Fibroblast of villous mesenchyme (primary cell): Measurements from ENCODE around the gene DDX31. TPM values are rescaled to one million over a fixed set of nuclear protein-coding genes. Genes with fewer than 3 reads are reported as not detected.

Source experiments
- DNase-seq: peaks from one replicate; pipeline ENCODE4 v3.0.0-alpha.2; 2010; ENCODE audit warnings: low read depth
- H3K4me3 ChIP-seq: 2 replicates; pipeline ENCODE4 v1.5.1; 2011; ENCODE audit warnings: low read depth, mild to moderate bottlenecking, low read length
- CTCF ChIP-seq: IDR thresholded peaks from 2 replicates; pipeline ENCODE4 v1.5.1; 2012; ENCODE audit warnings: low read depth, mild to moderate bottlenecking, low read length; ENCODE audit not compliant: insufficient read depth
- total RNA-seq: library from RNA; depleted of rRNA; stranded (reverse); fragments of >200 nt; gene quantifications from 2 replicates; pipeline ENCODE4 v1.2.3, GENCODE V29; 2012

Gene DDX31
- total RNA-seq, 1 donor, result 19.4 TPM

GRCh38 chr9:132647806-132648205 is 22.0 kb downstream of the DDX31 start:
- H3K4me3 ChIP-seq, result no peak overlapping the region
- no peak for TF ChIP-seq CTCF
- DNase-seq, result peak; percentile 81

- peak; percentile 99 for DNase-seq
- TF ChIP-seq CTCF, result no peak
- H3K4me3 ChIP-seq, result no peak overlapping the region
Observed at GRCh38 chr9:132647355-132647754, 22.4 kb downstream of the DDX31 start.

GRCh38 chr9:132646726-132647125 is 23.1 kb downstream of the DDX31 start:
- peak; percentile 52 for DNase-seq
- H3K4me3 ChIP-seq, result no peak overlapping the region
- no peak for TF ChIP-seq CTCF

- no peak overlapping the region for H3K4me3 ChIP-seq
- TF ChIP-seq CTCF, result no peak
- DNase-seq, result no peak
Observed at GRCh38 chr9:132645711-132646110, 24.1 kb downstream of the DDX31 start.

- TF ChIP-seq CTCF, result no peak
- DNase-seq, result no peak
- H3K4me3 ChIP-seq, result no peak overlapping the region
Observed at GRCh38 chr9:132645306-132645705, 24.5 kb downstream of the DDX31 start.

GRCh38 chr9:132644251-132644650 is 25.5 kb downstream of the DDX31 start:
- no peak for TF ChIP-seq CTCF
- no peak for DNase-seq
- no peak overlapping the region for H3K4me3 ChIP-seq

GRCh38 chr9:132641216-132641615 is 28.6 kb downstream of the DDX31 start:
- peak; percentile 90 for DNase-seq
- TF ChIP-seq CTCF, result no peak

More at GRCh38 chr9:132641216-132641615, 28.6 kb downstream of the DDX31 start:
- H3K4me3 ChIP-seq, result no peak overlapping the region
